KBM-7 (cell line): Measurements from ENCODE around the gene MEOX1.
"Not testable (repeated sequence)": the region's sequence is repeated elsewhere in the genome, so short reads cannot be mapped to it uniquely, and the experiment has no call there.

Source experiments
- DNase-seq: peaks from one replicate; pipeline ENCODE4 v3.0.0-alpha.2; 2015
- in situ Hi-C: fragments of 300-500 bp; cut with MboI; formaldehyde crosslinking; loops from 2 replicates; pipeline ENCODE4 v1.14.3; 2020; ENCODE audit warnings: low sequenced_read_pairs, low pct_unique_long_range_greater_than_20kb, mixed read lengths

MEOX1 gene

DNA sequence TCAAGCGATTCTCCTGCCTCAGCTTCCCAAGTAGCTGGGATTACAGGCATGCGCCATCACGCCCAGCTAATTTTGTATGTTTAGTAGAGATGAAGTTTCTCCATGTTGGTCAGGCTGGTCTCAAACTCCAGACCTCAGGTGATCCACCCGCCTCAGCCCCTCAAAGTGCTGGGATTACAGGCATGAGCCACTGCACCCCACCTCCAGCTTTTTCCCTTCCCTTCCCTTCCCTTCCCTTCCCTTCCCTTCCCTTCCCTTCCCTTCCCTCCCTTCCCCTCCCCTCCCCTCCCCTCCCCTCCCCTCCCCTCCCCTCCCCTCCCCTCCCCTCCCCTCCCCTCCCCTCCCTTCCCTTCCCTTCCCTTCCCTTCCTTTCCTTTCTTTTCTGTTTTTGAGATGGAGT is 59.2 kb downstream of the MEOX1 start:
- in situ Hi-C loops, DNase-seq: not testable (repeated sequence)

DNA sequence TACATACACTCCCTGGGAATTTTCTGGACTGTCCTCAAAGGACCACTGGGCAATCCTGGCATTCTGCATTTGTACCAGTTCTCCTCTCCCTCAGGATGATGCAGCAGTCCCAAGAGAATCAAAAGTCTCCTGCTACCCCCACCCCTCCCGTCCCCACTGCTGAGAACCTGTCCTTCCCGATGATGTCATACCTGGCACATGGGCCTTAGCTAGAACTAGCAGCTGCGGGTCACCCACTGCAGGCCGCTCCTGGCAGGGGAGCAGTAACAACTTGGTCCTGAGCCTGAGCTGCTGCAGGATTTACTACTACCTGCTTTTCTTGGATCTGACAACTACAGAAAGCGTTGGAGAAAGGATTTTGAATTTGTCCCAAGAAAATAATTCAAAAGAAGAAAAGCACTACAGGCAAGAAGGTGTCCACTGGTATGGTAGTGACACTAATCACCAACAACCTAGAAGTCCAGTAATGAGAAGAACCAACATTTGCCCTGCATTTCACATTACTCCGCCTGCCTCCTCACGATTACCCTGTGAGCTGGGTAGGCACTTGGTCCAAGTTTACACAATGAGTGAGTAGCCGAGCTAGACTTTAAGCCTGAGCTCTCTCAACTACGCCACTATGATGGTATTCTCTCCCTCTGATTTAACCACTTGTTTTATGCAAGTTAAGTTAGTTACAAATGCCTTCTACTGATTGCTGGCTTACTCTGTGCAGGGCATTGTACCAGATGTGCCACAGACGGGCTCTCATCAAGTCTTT is 60.3 kb downstream of the MEOX1 start:
- in situ Hi-C loops, result no loop called here

DNA sequence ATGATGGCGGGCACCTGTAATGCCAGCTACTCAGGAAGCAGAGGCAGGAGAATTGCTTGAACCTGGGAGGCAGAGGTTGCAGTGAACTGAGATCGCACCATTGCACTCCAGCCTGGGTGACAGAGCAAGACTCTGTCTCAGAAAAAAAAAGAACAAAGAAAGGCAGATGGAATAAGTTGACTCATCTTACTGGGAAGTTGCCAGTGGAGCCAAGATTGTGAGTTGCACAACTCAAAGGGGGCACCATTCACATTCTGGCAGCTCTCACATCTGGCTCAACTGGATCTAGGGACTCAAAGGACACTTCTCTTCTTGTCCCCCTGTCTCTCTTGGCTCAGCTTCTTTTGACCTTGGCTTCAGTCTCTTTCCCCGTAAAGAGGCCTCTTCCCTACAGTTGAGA is 61.9 kb downstream of the MEOX1 start:
- DNase-seq, result no peak
- in situ Hi-C loops, result no loop called here

More for the DNA sequence above, 60.3 kb downstream of the MEOX1 start:
- DNase-seq, result no peak

DNA sequence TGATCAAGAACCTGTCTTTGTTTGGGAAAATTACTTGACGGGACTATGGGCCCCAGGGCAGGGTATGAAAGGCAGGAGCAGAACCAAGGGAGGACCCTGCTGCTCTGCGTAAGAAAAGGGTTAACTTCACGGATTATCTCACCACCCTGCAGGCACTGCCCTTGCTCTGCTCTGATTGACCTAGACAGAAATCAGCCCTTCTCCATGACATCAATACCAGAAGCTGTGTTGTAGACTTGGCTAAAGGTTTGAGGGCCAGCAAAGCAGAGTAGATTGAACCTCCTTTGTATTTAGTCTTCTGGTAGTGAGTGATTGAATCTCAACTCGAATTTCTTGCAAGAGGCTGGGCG is 62.7 kb downstream of the MEOX1 start:
- in situ Hi-C loops, result no loop called here
- no peak for DNase-seq

DNA sequence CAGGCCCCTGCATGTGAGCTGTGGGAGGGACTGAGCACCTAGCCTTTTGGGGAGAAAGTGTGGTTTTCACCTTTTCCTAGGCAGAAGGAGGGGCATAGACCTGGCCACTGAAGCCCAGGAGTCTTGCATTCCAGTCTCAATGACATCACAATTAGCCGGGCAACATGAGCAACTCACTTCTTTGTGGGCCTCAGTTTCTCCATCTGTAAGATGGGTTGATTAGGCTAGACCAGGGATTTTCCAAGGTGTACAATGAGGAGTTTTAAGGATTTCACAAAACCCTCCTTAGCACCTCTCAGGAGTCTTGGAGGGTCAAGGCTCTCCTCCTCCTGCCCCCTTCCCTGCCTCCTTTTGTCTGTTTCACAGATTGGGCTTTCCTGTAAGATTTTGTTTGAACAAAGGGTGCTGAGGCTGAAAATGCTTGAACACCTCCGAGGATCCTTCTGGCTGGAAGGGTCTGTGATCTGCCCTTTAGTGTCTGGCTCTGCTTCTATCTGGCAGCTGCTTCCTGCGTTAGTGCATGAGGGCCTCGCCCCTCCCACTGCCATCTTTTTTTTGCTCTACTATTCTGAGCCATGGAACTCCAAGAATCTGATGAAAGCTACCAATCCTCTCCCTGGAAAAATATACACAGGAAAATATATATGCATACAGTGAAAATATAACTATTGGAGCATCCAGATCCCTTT is 63.2 kb downstream of the MEOX1 start:
- in situ Hi-C loops, result no loop called here

DNA sequence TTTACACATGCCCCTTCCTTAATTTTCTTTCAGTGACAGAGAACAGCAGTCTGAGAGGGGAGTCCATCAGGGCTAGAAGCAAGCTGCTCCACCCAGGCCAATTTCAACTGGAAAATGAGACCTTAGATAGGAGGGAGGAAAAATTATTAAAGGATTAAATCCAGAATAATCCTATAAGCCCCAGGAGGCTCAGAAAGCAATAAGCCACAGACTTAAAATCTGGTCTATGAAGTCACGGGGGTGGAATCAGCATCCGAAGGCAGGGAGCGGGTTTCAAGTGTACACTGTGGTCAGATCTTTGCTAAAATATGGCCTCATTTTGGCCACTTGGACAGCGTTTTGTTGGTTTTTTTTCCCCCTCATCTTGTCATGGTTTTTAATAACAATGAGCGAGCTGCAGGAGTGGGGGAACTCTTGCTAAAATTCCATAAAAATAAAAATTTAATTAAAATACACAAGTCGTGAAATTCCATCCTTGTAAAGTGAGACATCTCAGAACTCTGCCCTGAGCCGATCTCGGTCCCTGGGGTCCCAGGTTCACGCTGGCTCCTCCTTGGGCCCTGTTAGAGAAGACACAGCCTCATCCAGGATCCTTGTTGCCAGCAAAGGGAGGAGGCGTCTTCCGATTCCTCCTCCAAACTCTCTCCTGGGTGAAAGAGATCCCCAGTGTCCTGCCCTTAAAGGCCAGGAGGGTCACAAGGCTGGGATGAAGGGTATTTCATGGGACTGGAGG is 63.9 kb downstream of the MEOX1 start:
- no peak for DNase-seq
- in situ Hi-C loops, result no loop called here

More for the DNA sequence above, 63.2 kb downstream of the MEOX1 start:
- DNase-seq, result no peak

DNA sequence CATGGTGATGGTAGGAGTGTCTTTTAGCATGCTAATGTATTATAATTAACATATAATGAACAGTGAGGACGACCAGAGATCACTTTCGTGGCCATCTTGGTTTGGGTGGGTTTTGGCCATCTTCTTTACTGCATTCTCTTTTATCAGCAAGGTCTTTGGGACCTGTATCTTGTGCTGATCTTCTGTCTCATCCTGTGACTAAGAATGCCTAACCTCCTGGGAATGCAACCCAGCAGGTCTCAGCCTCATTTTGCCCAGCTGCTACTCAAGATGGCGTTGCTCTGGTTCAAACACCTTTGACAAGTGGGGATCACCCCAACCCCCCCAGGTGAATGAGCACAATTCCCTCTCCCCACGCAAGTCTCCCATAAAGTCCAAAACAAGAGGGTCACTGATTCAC is 66.3 kb downstream of the MEOX1 start:
- no peak for DNase-seq
- in situ Hi-C loops, result no loop called here

DNA sequence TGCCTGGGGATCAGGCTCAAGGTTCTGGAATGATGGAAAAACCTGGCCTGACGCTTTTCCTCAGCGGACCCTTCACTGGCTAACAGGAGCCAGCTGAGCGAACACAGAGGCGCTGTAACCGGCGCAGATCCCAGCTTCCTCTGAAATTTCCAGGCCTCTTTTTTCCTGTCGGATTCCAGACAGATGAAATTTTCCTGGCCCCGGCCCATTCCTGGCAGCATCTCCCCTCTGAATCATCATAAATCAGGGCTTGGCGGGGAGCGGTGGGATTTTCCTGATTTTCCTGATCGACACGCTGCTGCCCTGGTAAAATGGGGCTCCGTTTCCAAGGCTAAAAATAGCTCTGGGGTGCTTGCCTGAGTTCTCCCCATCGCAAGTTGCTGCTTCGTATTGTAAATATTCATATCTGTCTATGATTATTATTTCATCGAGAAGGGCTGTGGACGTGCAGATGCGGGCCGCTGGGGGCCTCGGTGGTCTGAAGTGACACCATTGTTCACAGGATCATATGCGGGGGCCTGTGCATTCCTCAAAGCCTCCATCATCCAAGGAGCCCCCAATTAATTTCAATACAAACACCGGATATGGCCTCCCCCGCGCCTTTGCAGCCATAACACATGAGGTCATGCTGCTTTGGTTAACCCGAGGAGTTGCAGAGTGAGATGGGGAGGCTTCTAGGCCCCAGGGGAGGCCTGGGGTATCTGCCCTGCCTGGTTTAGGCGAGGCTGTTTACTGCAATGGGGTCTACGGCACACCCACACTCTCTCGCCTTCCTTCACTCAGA is 69.8 kb downstream of the MEOX1 start:
- in situ Hi-C loops, result no loop called here
- DNase-seq, result no peak

DNA sequence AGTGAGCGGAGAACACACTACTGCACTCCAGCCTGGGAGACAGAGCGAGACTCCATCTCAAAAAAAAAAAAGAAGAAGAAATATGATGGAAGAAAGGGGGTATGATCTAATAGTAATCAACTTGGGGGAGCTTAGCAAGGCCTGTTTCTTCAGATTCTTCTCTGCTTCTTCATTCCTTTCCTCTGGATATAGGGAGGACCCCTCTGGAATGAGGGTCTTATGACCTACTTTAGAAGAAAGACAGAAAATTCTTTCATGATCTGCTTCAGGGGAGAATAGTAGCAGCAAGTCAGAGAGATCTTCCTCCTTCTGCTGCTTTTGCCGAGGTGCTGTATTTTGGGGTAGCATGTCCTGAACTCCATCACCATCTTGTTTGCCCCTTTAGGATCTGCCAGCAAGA is 70.7 kb downstream of the MEOX1 start:
- DNase-seq, result no peak
- in situ Hi-C loops, result no loop called here
